Kidney epithelial cell (primary cell): ENCODE results near the gene MRRF. TPM values are rescaled to one million over a fixed set of nuclear protein-coding genes. Genes with fewer than 3 reads are reported as not detected.
A peak's percentile ranks its signal among the peaks of the same experiment; 100 is the strongest.

Source experiments
- DNase-seq: peaks from one replicate; pipeline ENCODE4 v3.0.0-alpha.2; 2010; ENCODE audit warnings: low read depth
- H3K27me3 ChIP-seq: 2 replicates; pipeline ENCODE4 v1.6.0; 2011; ENCODE audit warnings: low read length; ENCODE audit not compliant: control insufficient read depth, insufficient read depth
- H3K36me3 ChIP-seq: 2 replicates; pipeline ENCODE4 v1.5.1; 2011; ENCODE audit warnings: low read length; ENCODE audit not compliant: control insufficient read depth, insufficient read depth
- H3K4me3 ChIP-seq: 2 replicates; pipeline ENCODE4 v1.5.1; 2011; ENCODE audit warnings: low read depth, mild to moderate bottlenecking, control low read depth, low read length
- CTCF ChIP-seq: IDR thresholded peaks from 2 replicates; pipeline ENCODE4 v1.5.1; 2011; ENCODE audit warnings: mild to moderate bottlenecking, moderate library complexity, low read length, control low read depth, inconsistent platforms; ENCODE audit not compliant: insufficient read depth, poor library complexity, severe bottlenecking
- total RNA-seq: library from RNA; depleted of rRNA; stranded (reverse); fragments of >200 nt; gene quantifications from 2 replicates; pipeline ENCODE4 v1.2.3, GENCODE V29; 2015

The MRRF gene
- total RNA-seq, 1 donor from 2014 or later = 46.2 TPM

DNA sequence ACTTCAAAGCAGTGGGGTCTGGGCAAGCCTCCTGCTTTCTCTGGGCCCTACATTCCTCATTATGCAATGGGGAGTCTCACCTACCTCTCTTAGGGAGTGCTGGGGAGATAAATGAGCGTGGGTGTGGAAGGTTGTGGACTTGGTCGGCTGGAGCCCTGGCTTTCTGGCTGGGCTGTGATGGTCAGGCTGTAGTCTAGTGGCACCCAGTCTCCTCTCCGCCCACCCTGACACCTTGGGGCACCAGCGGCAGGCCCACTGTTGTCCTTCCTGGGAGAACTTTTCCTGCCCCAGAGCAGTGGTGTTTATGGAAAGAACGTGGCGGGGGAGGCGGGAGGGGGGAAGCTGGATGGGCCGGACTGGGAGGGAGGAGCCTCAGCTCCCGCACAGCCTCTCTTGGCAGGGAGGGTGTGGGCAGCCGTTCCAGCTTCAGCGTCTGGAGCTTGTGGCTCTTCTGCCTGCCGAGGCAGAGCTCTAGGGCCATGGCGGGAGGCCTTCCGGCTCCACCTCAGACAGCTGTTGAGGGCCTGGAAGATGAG is 110.3 kb downstream of the MRRF start:
- Histone ChIP-seq H3K4me3 (no peak overlapping the region), H3K36me3 (no peaks in the 10 kb centered on the region), H3K27me3 (peaks cover 2% of the 10 kb centered on the region)
- no peak for TF ChIP-seq CTCF
- DNase-seq = no peak

GRCh38 chr9:122376796-122377195 is 112.1 kb downstream of the MRRF start:
- no peaks in the 10 kb centered on the region for H3K36me3 ChIP-seq
- no peak for DNase-seq
- H3K27me3 ChIP-seq = no peaks in the 10 kb centered on the region
- H3K4me3 ChIP-seq = no peak overlapping the region
- no peak for TF ChIP-seq CTCF

DNA sequence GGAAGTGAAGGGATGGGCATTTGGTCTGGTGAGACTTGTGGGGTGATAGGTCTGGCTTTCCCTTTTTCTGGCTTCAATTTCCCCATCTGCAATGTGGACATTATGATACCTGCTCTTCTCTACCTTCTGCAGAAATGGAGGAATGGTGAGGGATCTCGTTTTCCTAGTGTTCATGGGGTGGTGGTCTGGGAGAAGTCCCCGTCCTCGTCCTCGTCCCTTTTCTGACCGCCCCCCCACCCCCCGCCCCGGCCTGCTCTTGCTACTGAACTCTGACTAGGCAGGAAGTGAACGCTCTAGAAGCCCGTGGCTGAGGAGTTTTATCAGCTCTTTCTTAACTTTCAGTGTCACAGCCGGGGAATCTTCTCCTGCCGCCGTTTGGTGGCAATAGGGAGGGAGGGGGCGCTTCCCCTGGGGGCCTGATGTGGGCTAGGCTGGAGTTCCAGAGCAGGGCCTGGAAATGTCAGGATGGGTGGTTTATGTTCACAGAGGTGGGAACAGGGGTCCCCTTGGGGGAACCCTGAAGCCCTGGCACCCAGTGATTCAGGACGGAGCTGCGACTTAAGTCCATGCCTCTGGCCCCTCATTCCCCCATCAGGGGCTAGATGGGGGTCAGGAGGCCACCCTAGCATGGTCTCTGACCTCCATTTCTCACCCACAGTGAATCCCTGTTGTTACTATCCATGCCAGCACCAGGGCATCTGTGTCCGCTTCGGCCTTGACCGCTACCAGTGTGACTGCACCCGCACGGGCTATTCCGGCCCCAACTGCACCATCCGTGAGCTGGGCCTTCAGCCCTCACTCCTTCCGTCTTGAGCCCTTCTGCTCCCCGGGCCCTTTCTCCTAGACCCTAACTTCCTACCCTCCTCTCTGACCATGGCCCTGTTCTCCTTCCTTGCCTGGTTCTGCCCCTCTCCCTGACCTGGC is 112.8 kb downstream of the MRRF start:
- no peak for DNase-seq
- Histone ChIP-seq H3K27me3 (no peaks in the 10 kb centered on the region), H3K36me3 (no peaks in the 10 kb centered on the region), H3K4me3 (no peak overlapping the region)
- no peak for TF ChIP-seq CTCF

DNA sequence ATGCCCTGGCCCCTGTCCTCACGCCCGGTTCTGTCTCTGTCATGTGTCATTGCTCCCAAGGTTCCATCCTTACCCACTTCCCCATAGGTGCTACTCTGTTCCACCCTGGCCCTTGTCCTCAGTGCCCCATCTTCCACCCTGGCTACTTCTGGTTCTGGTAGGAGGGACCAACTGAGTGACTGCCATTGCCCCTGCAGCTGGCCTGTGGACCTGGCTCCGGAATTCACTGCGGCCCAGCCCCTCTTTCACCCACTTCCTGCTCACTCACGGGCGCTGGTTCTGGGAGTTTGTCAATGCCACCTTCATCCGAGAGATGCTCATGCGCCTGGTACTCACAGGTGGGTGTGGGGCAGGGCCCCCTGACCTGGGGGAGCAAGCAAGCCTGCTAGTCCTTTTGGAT is 113.6 kb downstream of the MRRF start:
- TF ChIP-seq CTCF = no peak
- no peak for DNase-seq
- Histone ChIP-seq H3K27me3 (no peaks in the 10 kb centered on the region), H3K4me3 (no peak overlapping the region), H3K36me3 (no peaks in the 10 kb centered on the region)

DNA sequence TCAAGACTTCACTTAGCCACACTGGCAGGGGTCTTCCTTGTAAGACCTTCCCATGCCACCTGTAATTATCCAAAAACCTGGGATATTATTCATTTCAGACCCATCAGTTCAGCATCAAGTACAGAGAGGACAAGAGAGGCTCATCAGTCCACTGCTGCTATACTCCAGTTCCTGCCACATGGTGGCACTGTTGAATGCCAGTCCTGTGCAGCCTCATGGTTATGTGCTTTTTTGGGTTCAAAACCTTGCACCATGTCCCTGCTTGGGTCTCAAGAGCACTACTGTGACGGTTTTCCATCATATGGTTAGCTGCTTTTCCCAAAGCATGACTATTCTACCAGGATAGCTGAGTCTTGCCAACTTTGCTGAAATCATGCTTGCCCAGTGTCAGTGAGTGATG is 114.7 kb downstream of the MRRF start:
- no peak overlapping the region for H3K4me3 ChIP-seq
- peak; percentile 24 for TF ChIP-seq CTCF
- no peaks in the 10 kb centered on the region for H3K36me3 ChIP-seq
- H3K27me3 ChIP-seq = no peaks in the 10 kb centered on the region
- no peak for DNase-seq
